ENCODE results near the gene PCP4L1. TPM values are rescaled to one million over a fixed set of nuclear protein-coding genes. Genes with fewer than 3 reads are reported as not detected.

PCP4L1 gene
- polyA plus RNA-seq (2011; rRNA removed), result not detected in 2 replicates
- polyA plus RNA-seq (2012; cell fraction: cytosol; rRNA removed), result 0.03 TPM in 1 of 2 replicates, not detected in the other
- not detected in 2 replicates for polyA plus RNA-seq (2012; cell fraction: nucleus; rRNA removed)
- polyA plus RNA-seq (2017; fragmentation: RNase III; extraction: RNeasy Plus Mini Kit Qiagen cat#74134 plus additional on column Dnase treatment), result not detected in 3 replicates
- polyA minus RNA-seq (2011; rRNA and poly(A)+ RNA removed), result not detected in 2 replicates

GRCh38 chr1:161258439-161259344 lies at the start of gene PCP4L1:
Gene PCP4L1, plus strand, starts transcription at chr1:161258745. Its CDS starts 230 bp downstream, at chr1:161258975.
- Histone ChIP-seq H3K4me3 (peak within 1 kb of the TSS; percentile 42), H3K4me1 (peaks cover 6% of the 10 kb centered on the region; the same call in 1 of the 3 replicates), H3K9me3 (peaks cover 13% of the 10 kb centered on the region), H3K4me2 (peak within 1 kb of the TSS; percentile 90), H3K27ac (peak within 1 kb of the TSS in 1 of 2 experiments; percentile 49; a peak in 2 of 6 replicates)
- 0 out of 2 replicates have a peak, but pooled peaks have one; percentile 12 for TF ChIP-seq MAX (IDR thresholded peaks at IDR 0.05)
- TF ChIP-seq PBX3 (IDR thresholded peaks at IDR 0.05), result peak; percentile 89
- 0 out of 2 replicates have a peak, but pooled peaks have one; percentile 43 for TF ChIP-seq RNF2 (IDR thresholded peaks at IDR 0.05; ENCODE audit: borderline replicate concordance, low read depth)
- TF ChIP-seq JUNB (IDR thresholded peaks at IDR 0.05), result no peak
- 12% methylated on average over 13 of the region's 62 CpGs for WGBS (ENCODE audit: missing lambda C conversion rate)
- DNase-seq (ENCODE audit: low read depth in 1 of 2, low spot score in 1 of 2) (peak; percentile 59 to 73), ATAC-seq (peak; percentile 81 to 94), FAIRE-seq (no peak)
- POLR2A ChIA-PET, result interaction anchor here (1.1 kb wide), 1 partner anchor 55 kb away, joined by 3 read pairs; no protein-coding TSS in a partner anchor
- CTCF ChIA-PET, result interaction anchor here (0.8 to 8.7 kb wide), 6 partner anchors 10 to 68 kb away, joined by 3 to 46 read pairs (median 4); partner anchors contain the start of gene TOMM40L

GRCh38 chr1:161209790-161210409 lies 48.6 kb upstream of the PCP4L1 start:
- Histone ChIP-seq H3K4me1 (0 out of 3 replicates have a peak, but pooled peaks cover 3% of the 10 kb centered on the region), H3K9me3 (no peaks in the 10 kb centered on the region), H3K4me2 (no peak overlapping the region), H3K4me3 (no peak overlapping the region), H3K27ac (no peak overlapping the region)
- ChIA-PET CTCF (interaction anchor here (0.6 to 18.8 kb wide), 12 partner anchors 8 to 174 kb away, joined by 3 to 319 read pairs (median 6); partner anchors contain the start of genes APOA2, FCER1G, NDUFS2 and TOMM40L), POLR2A (interaction anchor here (1.2 to 3.1 kb wide), 2 partner anchors 8 to 16 kb away, joined by 5 to 10 read pairs; partner anchors contain the start of genes NDUFS2 and TOMM40L)
- FAIRE-seq (no peak), DNase-seq (ENCODE audit: low read depth in 1 of 2, low spot score in 1 of 2) (peak; percentile 77 to 90), ATAC-seq (peak; percentile 95 to 98)
- TF ChIP-seq CTCF (IDR thresholded peaks at IDR 0.05) (peak; percentile 83), RAD21 (conservative IDR thresholded peaks at IDR 0.05 in 1 of 2, IDR thresholded peaks at IDR 0.05 in 1 of 2) (peak; percentile 78 to 79), RFX5 (IDR thresholded peaks at IDR 0.05) (no peak), GATA3 (IDR thresholded peaks at IDR 0.05; ENCODE audit: borderline replicate concordance) (no peak), RCOR1 (IDR thresholded peaks at IDR 0.05; ENCODE audit: low read depth, low read length) (no peak), FOXS1 (CRISPR knock-in tag; IDR thresholded peaks at IDR 0.05) (no peak), NR3C1 (IDR thresholded peaks at IDR 0.05) (no peak), MYC (IDR thresholded peaks at IDR 0.05; ENCODE audit: borderline replicate concordance, low read length) (no peak), BCL3 (IDR thresholded peaks at IDR 0.05) (no peak), CHD2 (IDR thresholded peaks at IDR 0.05; ENCODE audit: low read length, partially characterized antibody) (no peak), KDM5A (IDR thresholded peaks at IDR 0.05) (no peak), SMC3 (IDR thresholded peaks at IDR 0.05) (peak; percentile 71), ZNF302 (CRISPR knock-in tag; IDR thresholded peaks at IDR 0.05) (no peak)
- 25% methylated on average over 11 of the region's 11 CpGs for WGBS (ENCODE audit: missing lambda C conversion rate)

Measured in A549 (cell line).